KOPT-K1 (cell line): Measurements from ENCODE around the gene CAMTA1.

Experiments
- H3K27ac ChIP-seq: fragments of 200-600 bp; sonication (generic); 2 replicates; pipeline ENCODE4 v1.5.1; 2016; ENCODE audit warnings: antibody characterized with exemption, mild to moderate bottlenecking, low read depth, low read length; ENCODE audit not compliant: poor library complexity, severe bottlenecking
- H3K36me3 ChIP-seq: fragments of 200-600 bp; sonication (generic); 2 replicates; pipeline ENCODE4 v1.5.1; 2017; ENCODE audit warnings: antibody characterized with exemption, mild to moderate bottlenecking, low read length, moderate library complexity; ENCODE audit not compliant: insufficient read depth
- H3K9me3 ChIP-seq: fragments of 200-600 bp; sonication (generic); 2 replicates; pipeline ENCODE4 v1.5.1; 2017; ENCODE audit warnings: antibody characterized with exemption, low read length, mild to moderate bottlenecking; ENCODE audit not compliant: insufficient read depth, poor library complexity, severe bottlenecking

The CAMTA1 gene

GRCh38 chr1:7500381-7501083 lies 715.3 kb downstream of the CAMTA1 start:
- Histone ChIP-seq H3K27ac (no peak overlapping the region), H3K9me3 (peaks cover 9% of the 10 kb centered on the region), H3K36me3 (no peaks in the 10 kb centered on the region)

GRCh38 chr1:7501084-7501491 lies 715.8 kb downstream of the CAMTA1 start:
- Histone ChIP-seq H3K9me3 (peaks cover 9% of the 10 kb centered on the region), H3K36me3 (no peaks in the 10 kb centered on the region), H3K27ac (no peak overlapping the region)

GRCh38 chr1:7501723-7502603 lies 716.7 kb downstream of the CAMTA1 start:
- Histone ChIP-seq H3K9me3 (peaks cover 9% of the 10 kb centered on the region), H3K27ac (no peak overlapping the region), H3K36me3 (no peaks in the 10 kb centered on the region)

GRCh38 chr1:7503691-7504437 lies 718.6 kb downstream of the CAMTA1 start:
- Histone ChIP-seq H3K9me3 (peaks cover 3% of the 10 kb centered on the region), H3K27ac (no peak overlapping the region), H3K36me3 (no peaks in the 10 kb centered on the region)

GRCh38 chr1:7504438-7504720 lies 719.1 kb downstream of the CAMTA1 start:
- H3K36me3 ChIP-seq = no peaks in the 10 kb centered on the region
- no peaks in the 10 kb centered on the region for H3K9me3 ChIP-seq
- no peak overlapping the region for H3K27ac ChIP-seq

- H3K36me3 ChIP-seq = no peaks in the 10 kb centered on the region
- H3K27ac ChIP-seq = no peak overlapping the region
- no peaks in the 10 kb centered on the region for H3K9me3 ChIP-seq
Observed at GRCh38 chr1:7505094-7505770, 720.0 kb downstream of the CAMTA1 start.

GRCh38 chr1:7505771-7506453 lies 720.7 kb downstream of the CAMTA1 start:
- Histone ChIP-seq H3K36me3 (no peaks in the 10 kb centered on the region), H3K9me3 (no peaks in the 10 kb centered on the region), H3K27ac (no peak overlapping the region)

- H3K9me3 ChIP-seq = no peaks in the 10 kb centered on the region
- no peak overlapping the region for H3K27ac ChIP-seq
- H3K36me3 ChIP-seq = no peaks in the 10 kb centered on the region
Observed at GRCh38 chr1:7506454-7507284, 721.4 kb downstream of the CAMTA1 start.

GRCh38 chr1:7507285-7508019 lies 722.2 kb downstream of the CAMTA1 start:
- Histone ChIP-seq H3K36me3 (no peaks in the 10 kb centered on the region), H3K27ac (no peak overlapping the region), H3K9me3 (no peaks in the 10 kb centered on the region)

- no peaks in the 10 kb centered on the region for H3K36me3 ChIP-seq
- no peaks in the 10 kb centered on the region for H3K9me3 ChIP-seq
- no peak overlapping the region for H3K27ac ChIP-seq
Observed at GRCh38 chr1:7508052-7508933, 723.0 kb downstream of the CAMTA1 start.

- Histone ChIP-seq H3K36me3 (no peaks in the 10 kb centered on the region), H3K9me3 (no peaks in the 10 kb centered on the region), H3K27ac (no peak overlapping the region)
Observed at GRCh38 chr1:7508934-7509519, 723.8 kb downstream of the CAMTA1 start.

- Histone ChIP-seq H3K36me3 (no peaks in the 10 kb centered on the region), H3K9me3 (no peaks in the 10 kb centered on the region), H3K27ac (no peak overlapping the region)
Observed at GRCh38 chr1:7509598-7509997, 724.3 kb downstream of the CAMTA1 start.
